Measurements from ENCODE around the gene ANTKMT.

Gene ANTKMT

DNA sequence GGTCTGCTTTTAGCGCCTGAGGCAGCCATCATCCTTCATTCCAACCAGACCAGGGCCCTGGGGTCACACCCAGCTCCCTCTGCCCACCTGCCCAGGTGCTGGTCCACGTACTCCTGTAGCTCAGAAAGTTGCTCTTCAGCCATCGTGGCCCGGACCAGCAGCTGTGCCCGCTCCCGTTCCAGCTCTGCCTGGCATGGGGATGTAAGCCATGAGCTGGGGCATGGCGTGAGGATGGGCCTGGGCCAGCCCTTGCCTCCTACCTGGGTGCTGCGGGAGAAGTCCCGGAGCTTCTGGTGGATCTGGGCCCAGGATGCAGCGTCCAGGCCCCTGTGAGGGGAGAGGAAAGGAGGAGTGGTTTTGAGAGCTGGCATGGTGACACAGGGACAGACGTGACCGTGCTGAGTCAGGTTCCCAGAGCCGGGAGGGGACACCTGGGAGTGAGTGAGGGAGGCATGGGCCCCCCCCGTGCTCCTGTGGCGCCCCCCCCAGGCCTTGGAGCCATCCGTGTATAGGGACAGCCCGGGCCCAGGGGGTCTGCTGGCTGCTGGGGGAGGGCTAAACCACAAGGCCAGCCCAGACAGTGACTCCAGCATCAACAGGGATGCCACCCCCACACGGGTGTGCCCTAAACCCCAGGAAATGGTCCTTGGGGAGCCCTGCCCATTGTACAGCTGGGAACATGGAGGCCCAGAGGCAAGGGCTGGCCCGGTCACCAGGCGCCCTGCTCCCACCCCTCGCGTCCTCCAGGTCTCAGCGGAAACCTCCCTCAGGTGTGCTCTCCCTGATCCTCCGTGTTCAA, 2.1 kb downstream of the ANTKMT start:
- no peak for TF ChIP-seq CTCF (IDR thresholded peaks at IDR 0.05; ENCODE audit: control insufficient read depth, extremely low read depth, insufficient read depth)
- no peak for DNase-seq (ENCODE audit: low read depth)
- H3K4me3 ChIP-seq (ENCODE audit: low read depth, low read length) = no peak overlapping the region

DNA sequence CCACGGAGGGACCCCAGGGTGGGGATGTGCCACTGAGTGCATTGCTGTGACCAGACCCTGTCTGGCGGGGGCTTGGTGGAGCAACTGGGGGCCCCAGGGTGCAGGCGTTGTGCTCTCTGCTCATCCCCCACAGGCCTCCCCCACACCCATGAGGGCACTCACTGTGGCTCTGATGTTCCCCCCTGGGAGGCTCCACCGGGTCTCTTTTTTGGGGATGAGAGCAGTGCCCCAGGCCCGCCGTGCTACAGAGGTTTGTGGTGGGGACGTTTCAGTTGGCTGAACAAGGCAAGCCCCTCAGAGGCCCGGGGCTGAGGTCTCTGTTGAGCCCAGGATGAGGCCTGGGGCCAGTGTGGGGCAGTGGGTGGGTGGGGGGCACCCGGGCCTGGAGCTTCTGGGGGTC, 2.7 kb downstream of the ANTKMT start:
- no peak overlapping the region for H3K4me3 ChIP-seq (ENCODE audit: low read depth, low read length)
- DNase-seq (ENCODE audit: low read depth) = no peak
- TF ChIP-seq CTCF (IDR thresholded peaks at IDR 0.05; ENCODE audit: control insufficient read depth, extremely low read depth, insufficient read depth) = no peak

- no peak overlapping the region for H3K4me3 ChIP-seq (ENCODE audit: low read depth, low read length)
- no peak for TF ChIP-seq CTCF (IDR thresholded peaks at IDR 0.05; ENCODE audit: control insufficient read depth, extremely low read depth, insufficient read depth)
Measured at GRCh38 chr16:724188-725040, 3.5 kb downstream of the ANTKMT start.

DNA sequence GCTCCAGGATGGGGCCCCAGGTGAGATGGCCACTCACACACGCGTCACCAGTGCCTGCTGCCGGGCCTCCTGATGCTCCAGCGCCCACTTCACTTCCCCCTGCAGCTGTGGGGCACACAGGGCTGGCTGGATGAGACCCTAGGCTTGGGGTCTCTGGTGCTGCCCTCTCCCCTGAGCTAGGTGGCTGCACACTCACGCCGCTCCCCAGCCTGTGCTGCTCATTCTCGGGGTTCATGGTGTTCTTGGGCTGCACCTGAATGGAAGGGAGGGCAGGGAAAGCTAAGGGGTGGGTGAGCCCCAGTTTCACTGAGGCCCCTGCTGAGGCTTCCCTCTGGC, 4.1 kb downstream of the ANTKMT start:
- no peak overlapping the region for H3K4me3 ChIP-seq (ENCODE audit: low read depth, low read length)
- no peak for TF ChIP-seq CTCF (IDR thresholded peaks at IDR 0.05; ENCODE audit: control insufficient read depth, extremely low read depth, insufficient read depth)
- DNase-seq (ENCODE audit: low read depth) = no peak

More at GRCh38 chr16:724188-725040, 3.5 kb downstream of the ANTKMT start:
- no peak for DNase-seq (ENCODE audit: low read depth)

DNA sequence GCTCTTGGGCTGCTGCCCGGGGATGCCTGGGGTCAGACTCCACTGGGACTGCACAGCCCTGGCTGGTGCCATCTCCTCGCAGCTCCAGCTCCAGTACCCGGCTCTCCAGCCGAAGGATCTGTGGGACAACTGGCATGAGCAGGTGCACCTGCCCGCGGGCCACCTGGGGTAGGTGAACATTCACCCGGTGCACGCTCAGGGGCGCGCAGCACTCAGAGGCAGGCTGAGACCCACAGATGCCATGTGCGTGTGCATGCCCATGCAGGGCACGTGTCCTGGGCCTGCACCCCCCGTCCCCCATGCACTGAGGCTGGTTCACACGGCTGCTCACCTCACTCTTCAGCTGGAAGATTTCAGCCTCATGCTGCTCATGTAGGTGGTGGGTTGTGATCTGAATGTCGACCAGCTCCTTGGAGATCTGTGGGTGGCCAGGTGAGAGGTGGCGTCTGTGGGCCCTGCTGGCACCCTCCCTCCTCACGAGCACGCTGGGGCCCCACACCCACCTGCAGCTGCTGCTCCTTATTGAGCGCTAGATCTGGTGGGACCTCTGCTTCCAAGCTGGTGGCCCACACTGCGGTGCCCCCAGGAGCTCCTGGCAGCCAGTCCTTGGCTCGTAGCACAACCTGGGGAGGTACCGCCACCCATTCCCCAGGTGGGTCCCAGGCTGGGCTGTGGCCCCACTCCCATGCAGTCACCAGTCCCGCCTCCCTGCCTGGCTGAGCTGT, 4.7 kb downstream of the ANTKMT start:
- no peak for DNase-seq (ENCODE audit: low read depth)
- H3K4me3 ChIP-seq (ENCODE audit: low read depth, low read length) = peak overlapping the region; percentile 55
- TF ChIP-seq CTCF (IDR thresholded peaks at IDR 0.05; ENCODE audit: control insufficient read depth, extremely low read depth, insufficient read depth) = no peak

GRCh38 chr16:726188-726437, 5.2 kb downstream of the ANTKMT start:
- no peak for TF ChIP-seq CTCF (IDR thresholded peaks at IDR 0.05; ENCODE audit: control insufficient read depth, extremely low read depth, insufficient read depth)
- no peak for DNase-seq (ENCODE audit: low read depth)
- H3K4me3 ChIP-seq (ENCODE audit: low read depth, low read length) = peak overlapping the region; percentile 55

Measured in LNCaP clone FGC (cell line).